Fibroblast of skin of back (primary cell): Measurements from ENCODE around the gene GABBR1.

Experiments used
- DNase-seq: peaks from one replicate; pipeline ENCODE4 v3.0.0-alpha.2; 2013

GABBR1 gene

DNA sequence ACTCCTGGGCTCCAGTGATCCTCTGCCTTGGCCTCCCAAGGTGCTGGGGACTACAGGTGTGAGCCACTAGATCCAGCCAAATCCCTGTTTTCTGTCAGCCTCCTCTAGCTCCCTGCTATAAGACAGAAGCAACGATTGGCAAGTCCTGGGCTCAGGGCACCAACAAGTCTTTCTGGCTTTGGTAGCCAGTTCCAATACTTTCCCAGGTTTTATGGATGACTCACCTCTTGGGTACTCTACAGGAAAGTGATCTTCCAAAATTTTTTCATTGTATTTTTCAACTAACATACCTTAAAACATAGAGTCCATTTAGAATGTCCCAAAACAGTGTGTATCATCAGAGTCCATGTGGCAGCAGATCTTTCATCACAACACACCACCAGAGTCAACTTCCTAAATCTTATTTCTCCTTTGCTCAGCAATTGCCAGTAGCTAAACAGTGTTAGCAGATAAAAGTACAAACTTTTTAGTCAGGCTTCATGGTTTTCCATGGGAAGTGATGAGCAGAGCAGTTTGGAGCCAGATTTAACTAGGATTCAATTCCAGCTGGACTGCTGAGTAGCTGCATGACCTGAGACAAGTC is 13.3 kb downstream of the GABBR1 start:
- DNase-seq = no peak

DNA sequence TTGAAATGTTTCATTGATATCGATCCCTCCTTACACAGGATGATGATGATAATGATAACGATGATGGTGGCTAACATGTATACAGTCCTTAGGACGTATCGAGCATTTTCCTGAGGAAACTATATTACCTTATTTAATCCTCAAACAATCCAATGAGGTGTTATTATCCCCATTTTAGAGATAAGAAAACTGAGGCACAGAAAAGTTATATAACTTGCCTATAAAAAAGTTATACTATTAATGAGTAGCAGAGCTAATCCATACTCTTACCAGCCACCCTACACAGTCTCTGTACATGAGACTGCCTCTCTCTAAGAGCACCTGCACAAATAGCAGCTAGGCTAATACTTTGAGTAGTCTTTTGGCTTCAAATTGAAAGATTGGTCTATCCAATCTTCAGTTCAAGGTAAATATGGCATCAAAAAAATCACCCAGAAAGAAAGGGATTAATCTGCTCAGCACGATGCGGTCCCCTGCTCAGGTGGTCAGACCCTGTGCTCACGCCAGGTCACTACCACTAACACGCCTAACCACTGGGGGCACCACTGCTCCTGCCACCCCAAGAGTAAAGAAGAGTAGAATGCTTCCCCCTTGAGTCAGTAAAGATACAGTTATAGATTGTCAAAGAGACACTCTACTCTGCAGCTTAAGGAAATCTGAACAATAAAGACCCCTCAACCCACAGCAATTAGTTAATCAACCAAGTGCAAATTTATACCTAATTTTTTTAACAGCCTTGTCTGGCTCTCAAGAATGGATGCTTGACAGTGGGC is 15.0 kb downstream of the GABBR1 start:
- DNase-seq = no peak

DNA sequence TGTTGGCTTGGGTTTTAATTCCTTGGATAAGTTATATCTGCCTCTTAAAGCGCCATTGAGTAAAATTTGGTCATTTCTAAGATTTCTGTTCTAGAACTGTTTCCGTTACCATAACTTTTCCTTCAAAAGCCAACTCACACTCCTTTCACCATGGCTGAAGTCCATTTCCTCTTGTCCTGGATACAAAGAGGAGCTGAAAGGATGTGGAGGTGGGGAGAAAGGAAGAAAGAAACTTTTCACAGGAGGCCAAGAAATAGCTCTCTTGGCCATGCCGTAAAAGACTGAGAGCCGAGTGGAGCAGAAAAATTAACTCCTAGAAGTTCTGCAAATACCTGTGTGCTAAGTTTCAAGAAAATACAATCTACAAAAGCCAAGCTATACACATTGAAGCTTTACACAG is 21.6 kb downstream of the GABBR1 start:
- DNase-seq = no peak

DNA sequence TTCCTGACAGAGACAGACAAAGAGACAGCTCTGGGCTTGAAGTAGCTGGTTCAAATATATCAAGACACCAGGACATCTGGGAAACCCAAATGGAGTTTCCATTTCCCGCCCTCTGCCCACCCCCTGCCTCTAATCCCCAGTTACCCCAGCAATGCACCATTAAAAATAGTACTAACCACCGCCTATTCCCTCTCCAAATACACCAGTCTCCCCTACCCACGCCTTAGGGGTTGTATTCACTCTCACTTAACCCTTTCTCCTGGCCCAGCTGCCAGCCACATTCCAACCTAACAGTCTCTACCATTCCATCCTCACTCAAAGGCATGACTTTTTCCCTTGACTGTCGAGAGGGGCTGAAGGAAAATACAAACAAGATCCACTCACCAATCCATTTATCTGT is 22.4 kb downstream of the GABBR1 start:
- DNase-seq = no peak

DNA sequence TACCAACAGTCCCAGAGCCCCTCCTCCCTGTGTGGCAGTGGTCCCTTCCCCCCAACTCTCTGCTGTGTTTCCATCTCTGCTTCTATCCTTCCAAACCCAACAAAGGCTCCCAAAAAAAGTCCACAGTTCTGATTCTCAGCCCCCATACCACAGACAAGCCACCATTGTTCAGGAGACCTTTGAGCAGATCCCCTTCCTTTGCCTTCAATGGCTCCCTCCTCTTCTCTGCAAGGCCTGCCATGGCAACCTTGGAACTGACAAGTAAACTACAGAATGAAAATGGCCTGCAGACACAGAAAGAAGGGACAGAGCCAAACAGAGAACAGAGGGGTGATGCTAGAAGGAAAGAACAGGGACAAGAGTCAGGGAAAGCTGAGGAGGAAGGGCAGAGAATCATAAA is 24.9 kb downstream of the GABBR1 start:
- no peak for DNase-seq

DNA sequence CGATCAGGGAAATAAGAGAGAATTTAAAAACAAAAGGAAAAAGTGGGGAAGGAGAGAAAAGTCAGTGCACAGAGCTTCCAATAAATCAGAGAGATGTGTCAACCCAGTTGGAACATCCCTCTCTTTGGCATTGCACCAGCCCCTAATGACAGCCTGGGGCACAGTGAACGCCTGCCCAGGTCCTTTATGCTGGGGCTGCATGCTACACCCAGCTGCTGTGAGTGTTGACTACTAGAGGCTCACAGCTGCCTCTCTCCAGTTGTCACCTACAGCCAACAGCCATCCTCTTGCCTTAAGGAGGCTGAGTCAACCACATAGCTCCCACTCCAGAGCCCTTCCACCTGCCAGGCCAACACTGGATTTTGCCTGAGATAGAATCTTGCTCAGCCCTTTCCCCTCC is 29.1 kb downstream of the GABBR1 start:
- DNase-seq = no peak

DNA sequence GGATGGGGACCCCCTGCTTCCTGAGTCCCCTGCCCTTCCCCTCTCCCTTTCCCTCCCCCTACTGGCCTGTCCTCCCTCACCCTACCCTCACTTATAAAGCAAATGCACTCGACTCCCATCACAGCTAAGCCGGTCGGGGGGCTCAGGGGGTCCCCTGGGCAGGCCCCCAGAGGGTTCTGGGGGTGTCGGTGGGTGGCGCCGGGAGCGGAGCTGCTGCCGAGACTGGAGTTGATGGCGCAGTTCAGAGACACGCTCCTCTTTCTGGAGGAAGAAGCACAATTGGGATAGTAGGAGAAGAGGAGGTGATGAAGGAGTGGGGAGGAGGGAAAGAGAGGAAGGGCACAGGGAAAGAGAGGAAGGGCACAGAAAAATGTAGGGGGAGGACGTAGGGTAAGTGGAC is 29.5 kb downstream of the GABBR1 start:
- no peak for DNase-seq

DNA sequence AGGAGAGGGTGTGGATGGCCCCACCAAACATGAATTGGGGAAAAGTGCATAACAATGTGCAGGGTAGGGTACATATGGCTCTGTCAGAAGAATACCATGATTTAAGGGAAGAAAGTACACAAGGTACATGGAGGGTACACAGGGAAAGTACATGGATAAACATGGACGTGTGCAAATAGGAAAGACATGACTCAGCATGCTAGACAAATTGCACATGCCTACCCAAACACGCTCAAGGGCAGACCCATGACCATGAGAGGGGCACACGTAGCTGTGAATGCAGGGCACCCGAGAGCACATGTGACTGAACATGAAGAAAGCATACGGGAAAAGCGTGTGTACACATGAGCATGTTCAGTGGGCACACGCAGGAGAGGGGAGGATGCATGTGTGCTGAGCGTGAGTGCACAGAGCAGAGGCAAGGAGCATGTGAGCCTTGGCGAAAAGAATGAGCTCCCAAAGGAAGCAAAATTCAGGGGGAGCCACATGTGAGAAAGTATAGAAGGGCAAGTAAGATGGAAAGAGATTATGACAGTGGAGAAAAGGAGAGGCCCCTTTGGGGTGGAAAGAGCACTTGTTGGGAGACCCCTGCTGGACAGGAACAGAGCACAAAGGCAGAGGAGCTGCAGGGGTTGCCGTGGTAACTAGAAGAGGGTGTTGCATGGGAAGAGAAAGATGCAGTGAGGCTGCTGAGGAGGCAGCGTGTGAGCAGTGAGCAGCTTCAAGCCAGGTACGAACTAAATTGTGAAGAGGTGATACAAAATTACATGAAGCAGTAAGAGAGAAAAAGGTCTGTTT is 30.2 kb downstream of the GABBR1 start:
- DNase-seq = peak; percentile 33

DNA sequence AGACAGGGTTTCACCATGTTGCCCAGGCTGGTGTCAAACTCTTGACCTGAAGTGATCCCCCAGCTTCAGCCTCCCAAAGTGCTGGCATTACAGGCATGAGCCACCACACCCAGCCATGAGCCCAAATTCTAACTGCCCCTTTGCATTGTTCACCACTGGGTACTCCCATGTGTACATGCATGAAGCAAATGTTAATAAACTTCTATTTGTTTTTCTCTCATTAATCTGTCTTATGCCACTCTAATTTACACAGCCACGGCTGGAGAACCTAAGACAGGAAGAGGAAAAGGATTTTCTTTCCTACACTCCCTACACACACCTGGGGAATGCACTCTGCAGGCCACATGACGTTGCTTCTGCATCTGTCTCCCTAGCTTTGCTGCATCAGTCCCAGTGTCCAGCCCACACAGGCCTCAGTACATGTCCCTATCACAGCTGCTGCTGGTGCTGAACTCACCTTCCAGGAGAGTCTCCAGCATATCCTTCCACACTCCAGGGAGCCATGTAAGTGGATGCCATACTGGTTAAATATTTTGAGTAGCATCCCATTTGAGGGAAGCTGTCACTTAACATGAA is 34.7 kb downstream of the GABBR1 start:
- no peak for DNase-seq

DNA sequence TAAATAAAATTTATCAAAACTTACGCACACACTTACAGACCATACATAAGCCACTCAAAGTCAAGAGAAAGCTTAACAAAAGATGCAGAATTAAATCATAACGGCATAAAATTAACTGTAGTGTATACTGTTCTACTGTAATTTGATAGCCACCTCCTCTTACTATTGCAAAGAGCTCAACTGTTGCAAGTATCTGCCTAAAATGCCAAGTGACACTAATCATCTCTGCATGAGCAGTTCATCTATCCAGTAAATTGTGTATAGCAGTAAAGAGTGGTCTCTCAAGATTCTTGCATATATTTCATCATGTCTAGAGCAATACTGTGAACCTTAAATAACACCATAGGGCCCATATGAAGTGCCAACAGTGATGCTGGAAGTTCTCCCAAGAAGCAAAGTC is 35.8 kb downstream of the GABBR1 start:
- no peak for DNase-seq

DNA sequence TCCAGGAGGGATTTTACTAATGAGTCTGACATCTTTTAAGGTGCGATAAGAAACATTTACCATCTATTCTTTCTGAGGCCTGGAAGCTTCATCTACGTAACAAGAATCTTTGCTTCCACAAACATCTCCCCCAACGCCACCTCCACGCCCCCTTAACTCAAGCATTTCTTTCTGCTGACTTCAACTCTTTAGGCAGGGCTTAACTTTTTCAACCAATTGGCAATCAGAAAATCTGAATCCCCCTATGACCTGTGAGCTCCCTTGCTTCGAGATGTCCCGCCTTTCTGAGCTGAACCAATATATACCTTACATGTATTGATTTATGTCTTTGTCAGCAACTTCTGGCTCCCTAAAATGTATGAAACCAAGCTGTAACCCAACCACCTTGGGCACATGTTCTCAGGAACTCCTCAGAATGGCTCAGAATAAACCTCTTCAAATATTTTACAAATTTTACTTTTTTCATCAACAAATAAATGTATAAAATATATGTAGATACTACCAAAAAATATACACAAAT is 36.5 kb downstream of the GABBR1 start:
- no peak for DNase-seq

DNA sequence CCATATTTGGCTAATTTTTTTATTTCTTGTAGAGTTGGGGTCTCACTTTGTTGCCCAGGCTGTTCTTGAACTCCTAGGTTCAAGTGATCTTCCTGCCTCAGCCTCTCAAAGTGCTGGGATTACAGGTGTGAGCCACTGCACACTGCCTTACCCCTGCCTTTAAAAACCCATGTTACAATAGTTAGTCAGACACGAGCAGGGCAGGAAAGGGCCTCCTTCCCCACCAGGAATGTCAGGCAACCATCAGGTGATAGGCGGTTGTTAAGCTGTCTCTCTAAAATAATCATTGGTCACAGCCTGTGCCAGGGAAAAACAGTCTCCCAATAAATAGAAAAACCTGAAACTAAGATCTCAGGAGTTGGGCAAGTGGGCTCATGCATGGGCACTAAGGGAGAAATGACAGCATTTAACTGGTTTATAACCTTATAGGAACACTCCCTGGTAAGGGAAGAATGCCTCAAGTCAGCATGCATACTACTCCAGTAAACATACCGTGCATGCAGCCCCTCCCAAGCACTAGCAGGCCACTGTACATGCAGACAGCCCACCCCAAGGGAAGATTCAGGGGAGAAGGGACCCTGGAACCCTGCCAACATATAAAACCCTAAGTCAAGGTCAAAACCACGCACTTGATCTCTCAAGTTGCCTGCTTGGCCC is 39.7 kb downstream of the GABBR1 start:
- no peak for DNase-seq

DNA sequence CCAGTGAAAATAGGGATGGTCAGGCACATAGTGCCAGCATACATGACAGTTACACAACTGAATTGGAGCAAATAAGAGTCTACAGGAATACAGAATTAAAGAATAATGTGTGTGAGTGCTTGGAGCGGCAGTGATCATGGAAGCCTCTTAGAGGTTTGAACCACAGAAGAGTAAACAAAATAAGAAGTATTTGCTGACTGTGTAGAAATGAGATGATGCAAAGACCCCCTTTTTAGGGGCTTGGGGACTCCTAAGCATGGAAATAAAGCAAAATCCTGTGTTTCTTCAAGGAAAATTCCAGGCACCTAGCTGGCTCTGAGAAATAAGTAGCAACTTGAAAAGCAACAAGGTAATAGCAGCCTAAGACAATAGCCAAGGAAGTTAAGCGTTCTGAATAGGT is 41.3 kb downstream of the GABBR1 start:
- no peak for DNase-seq

DNA sequence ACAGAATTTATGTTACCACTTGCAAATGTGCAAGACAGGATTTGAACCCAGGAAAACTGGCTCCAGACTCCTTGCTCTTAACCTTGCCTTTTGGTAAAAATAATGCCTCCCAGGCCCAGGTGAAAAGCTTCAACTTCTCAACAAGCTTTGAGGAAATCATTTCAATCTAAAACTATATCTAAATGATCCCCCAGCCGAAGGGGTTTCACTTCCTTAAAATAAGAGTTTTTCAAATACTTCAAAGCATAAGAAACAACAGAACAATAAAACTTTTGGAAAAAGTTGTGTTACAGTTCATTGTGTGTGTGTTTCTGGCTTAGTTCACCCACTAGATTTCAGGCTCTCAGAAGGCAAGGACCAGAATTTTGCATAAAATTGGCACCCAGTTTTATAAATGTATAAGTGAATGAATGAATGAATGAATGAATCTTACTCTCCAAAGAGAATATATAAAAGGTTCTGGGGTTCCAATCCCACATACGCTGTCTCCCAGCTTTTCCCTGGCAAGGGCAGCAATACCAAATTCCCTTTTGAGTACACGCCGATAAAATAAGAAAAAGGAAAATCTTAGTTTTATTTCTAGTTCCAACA is 42.7 kb downstream of the GABBR1 start:
- DNase-seq = no peak

DNA sequence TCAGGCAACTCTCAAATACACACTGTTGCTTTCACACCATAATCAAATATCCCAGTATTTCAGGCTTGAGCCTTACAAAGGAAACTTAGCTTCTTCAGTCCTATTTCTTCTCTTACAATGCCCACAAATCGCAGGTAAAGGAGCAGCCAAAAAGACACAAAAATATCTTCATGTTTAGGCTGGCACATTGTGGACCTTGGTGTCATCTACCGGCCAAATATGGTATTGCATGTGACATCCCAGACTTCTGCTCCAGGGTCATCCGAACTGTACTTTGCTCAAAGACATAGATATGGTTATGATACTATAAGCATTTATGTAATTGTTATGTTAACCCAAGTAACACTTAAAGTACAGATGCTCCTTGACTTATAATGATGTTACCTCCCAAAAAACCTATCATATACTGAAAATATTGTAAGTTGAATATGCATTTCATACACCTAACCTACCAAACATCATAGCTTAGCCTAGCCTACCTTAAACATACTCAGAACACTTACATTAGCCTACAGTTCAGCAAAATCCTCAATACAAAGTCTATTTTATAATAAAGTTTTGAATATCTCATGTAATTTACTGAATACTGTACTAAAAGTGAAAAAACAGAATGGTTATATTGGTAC is 43.4 kb downstream of the GABBR1 start:
- peak; percentile 46 for DNase-seq

DNA sequence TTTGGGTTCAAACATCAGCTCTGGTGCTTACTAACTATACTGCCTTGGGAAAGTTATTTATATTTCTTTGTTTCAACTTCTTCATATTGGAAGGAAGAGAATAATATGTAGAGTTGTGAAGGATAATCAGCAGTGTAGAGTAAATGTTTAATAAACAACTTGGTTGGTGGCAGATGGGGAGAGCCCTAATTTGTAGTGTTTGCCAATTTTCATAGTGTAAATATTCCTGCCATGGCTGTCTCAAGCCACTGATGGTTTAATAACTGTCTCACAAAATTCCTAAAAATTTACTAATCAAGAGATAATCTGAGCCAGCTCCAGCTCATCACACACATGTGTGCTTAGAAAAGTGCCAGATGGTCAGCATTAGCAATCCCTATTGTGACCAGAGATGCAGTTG is 48.2 kb downstream of the GABBR1 start, which contains the start of gene OR2H2:
TSS of gene OR2H2 (plus strand) at position 301 of the 400 bp plus-strand sequence. CDS start 2,824 bp downstream, outside the sequence.
- no peak for DNase-seq

DNA sequence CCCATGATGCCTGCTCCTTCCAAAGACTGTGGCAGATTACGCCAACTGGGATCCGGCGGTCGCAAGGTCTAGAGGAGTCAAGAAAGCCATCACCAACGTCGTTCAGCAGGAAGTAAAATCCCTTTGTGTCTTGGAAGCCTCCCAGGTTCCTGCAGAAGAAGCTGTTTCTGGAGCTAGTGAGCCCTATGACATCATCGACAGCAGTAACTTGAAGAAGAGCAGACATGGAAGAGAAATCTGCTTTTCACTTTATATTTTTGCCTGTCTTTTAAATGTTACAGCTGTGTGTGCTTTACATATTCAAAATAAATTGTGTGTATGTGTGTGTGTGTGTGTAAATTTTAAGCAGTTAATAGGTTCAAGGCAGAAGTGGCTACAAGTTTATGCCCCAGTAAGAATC is 55.4 kb downstream of the GABBR1 start:
- DNase-seq = no peak

DNA sequence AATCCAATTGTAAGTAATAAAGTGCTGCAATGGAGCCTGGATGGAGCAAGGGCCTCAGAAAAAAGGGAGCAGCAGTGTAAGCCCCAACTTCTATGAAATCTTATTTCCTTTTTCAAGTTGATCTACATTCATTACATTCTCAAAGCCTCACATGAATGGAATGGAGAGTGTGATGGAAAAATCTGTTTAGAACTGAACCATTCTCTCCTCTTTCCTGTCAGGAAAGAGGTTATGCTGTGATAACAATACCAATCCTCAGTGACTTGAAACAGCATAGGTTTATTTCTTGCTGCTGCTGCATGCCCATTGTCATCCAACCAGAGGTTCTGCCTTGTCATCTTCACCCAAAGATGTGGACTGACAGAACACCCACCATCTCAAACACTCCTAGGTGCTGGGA is 56.9 kb downstream of the GABBR1 start:
- DNase-seq = no peak

DNA sequence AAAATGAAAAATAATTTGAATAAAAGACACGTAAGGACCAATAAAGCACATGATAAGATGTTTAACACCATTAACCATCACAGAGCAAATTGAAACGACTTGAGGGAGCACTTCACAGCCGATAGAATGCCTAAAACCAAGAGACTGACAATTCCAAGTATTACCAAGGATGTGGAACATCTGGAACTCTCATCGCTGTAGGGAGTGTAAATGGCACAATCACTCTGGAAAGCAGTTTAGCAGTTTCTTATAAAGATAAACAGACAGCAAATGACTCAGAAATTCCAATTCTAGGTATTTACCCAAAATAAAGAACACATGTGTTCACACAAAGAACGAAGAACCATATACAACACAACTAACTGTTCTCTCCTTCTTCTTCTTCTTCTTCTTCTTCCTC is 65.0 kb downstream of the GABBR1 start:
- no peak for DNase-seq

DNA sequence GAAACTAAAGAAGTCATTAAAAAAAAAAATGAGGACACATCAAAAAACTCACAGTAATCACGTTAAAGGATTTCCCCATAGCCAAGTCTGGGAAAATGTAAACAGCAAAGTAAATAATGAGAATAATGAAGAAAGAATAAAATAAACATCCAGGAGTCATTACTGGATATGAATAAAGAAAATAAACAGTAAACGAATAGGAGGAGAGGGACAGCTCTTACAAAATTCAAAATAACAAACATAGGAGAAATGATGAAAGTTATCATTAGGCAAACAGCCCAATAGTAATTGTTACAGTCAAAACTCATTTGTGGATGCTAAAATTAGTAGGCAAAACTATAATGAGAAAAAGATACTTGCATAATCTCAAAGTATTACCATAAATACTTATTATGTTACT is 65.4 kb downstream of the GABBR1 start:
- DNase-seq = no peak

DNA sequence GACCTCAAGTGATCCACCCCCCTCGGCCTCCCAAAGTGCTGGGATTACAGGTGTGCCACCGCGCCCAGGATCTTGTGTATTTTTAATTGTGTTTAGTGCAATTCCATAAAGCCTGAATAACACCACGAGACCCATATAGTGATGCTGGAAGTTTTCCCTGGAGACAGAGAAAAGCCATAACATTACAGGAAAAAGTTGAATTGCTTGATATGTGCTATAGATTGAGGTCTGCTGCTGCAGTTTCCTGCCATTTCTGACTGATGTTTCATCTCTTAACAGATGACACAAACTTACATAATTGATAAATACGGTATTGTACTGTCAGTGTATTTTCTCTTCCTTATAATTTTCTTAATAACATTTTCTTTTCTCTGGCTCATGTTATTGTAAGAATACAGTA is 66.1 kb downstream of the GABBR1 start:
- DNase-seq = no peak

DNA sequence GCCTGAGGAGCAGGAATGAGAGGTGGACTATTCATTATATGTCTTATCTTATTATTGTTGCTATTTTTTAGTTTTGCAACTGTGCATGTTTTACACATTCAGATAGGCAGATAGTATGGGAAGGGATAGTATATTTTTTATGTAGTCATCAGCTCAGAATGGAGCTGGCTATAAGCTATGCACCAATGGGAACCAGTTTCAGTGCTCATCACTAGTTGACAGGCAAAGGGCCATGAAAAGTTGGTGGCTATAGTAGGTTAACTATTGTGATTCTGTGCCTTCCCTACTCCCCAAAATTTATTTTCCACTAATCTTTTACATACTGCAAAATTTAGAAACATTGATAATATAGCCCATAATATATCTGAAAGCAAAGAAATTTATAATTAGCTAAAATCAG is 68.1 kb downstream of the GABBR1 start:
- DNase-seq = no peak
